ENCODE results near the gene RAB3C.

Gene RAB3C

DNA sequence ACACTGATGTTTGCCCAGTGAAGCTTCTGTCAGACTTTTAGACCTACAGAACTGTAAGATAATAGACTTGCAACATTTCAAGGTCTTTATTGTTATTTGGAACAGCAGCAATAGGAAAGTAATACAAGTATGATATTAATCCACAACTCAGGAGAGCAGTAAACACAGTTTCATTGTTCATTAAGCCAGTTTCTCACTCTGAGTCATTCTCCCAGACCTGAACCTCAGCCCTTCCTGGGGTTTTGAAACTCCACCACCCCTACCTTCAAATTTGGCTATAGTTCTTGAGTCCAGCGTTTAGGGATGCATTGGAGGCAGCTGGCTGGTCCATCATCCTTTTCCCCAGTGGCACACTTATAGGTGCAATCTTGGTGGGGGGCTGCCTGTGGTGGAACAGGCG, 203.2 kb downstream of the RAB3C start:
- DNase-seq, result no peak

DNA sequence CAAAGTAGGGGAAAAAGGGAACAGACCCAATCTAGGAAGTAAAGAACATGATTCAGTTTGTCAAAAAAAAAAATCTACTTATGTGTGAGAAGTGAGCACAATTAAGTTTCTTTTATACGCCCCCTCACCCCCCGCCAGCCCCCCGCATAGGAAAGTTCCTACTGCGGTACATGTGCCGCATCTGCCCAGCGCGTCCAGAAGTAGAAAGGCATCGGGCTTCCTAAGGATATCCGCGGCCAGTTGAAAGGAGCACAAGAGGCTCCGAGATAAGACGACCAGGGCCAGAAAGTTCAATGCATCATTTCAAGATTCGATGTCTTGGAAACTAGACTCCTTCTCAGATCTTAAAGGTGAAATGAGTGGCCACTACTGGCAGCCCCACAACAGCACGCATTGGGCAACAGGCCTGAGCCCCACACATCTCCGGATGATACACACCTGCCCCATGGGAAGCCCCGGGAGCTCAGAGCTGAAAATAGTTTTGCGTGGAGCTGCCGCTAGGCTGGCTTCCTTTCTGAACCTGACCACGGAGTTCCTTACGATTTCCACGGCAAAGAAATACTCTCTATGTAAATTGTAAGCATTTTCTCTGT, 203.9 kb downstream of the RAB3C start:
- DNase-seq, result no peak

DNA sequence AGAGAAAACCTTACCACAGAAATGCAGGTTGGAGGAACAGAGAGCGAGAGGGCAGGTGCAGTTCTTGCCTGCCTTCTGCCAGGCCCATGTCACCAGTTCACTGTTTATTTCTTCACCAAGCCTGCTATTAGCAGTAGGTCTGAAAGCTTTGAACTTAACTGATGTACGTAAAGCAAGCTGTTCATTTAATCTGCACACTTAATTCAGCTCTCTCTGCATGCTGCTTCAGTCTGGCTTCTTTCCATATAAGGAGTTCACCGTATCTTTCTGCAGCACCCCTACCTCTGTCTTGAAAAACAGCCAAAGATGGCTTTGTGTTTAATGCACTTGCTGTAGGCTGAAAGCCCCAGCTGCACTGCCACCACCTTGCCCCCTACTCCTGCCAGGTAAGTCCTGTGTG, 205.1 kb downstream of the RAB3C start:
- no peak for DNase-seq

DNA sequence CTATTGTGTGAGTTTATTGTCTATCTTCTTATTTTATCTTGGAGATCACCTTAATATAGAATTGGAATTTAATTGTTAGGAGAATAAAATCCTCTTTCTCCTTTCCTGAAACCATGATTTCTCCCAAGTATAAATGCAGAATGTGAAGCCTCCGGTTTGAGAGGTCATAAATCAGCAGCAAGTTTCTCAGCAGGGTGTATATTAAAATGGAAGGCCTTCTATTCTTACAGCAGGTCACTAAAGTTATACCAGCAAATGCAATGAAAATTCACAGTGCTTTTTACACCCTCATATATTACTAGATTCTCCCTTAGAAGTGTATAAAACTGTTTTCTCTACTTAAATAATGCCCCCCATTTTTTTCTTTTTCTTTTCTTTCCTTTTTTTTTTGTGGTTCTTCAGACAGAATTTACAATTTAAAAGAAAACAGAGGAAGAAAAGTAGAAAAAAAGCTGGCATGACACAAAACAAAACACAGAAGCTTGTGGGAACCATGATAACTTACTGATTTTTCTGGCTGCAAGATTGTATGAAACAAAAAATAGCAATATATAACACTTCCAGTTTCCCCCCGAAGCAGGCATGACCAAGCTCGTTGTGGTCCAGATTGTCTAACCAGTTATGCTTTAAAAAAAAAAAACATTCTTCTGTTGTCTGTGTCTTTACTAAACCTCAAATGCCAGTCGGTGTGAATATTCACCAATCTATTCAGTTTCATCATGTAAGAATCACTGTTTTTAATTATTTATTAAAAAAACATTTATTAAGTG, 211.2 kb downstream of the RAB3C start:
- DNase-seq, result no peak

DNA sequence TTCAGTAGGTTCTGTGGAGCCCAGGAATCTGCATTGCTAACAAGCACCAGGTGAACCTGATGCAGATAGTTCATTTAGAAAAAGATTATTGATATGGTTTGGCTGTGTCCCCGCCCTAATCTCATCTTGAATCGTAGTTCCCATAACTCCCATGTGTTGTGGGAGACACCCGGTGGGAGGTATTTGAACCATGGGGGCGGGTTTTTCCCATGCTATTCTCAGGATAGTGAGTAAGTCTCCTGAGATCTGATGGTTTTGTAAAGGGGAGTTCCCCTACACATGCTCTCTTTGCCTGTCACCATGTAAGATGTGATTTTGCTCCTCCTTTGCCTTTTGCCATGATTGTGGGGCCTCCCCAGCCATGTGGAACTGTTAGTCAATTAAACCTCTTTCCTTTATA, 212.0 kb downstream of the RAB3C start:
- DNase-seq, result no peak

DNA sequence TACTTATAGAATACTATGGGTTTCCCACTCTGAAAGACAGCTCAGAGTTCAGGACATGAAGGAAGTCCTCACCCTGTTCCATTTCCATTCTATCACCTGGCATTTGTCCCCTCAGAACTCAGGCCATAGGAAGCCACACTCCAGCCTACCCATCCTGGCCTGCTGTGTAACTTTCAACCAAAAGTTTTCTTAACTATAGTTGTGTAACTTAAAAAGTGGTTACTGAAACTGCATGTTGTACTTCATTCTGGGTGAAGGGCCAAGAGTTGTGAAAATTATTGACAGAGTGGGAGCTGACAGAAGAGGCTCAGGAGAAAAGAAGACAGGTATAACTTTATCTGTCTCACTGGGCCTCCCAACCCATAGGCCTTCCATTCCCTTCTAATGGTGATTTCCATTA, 212.5 kb downstream of the RAB3C start:
- no peak for DNase-seq

DNA sequence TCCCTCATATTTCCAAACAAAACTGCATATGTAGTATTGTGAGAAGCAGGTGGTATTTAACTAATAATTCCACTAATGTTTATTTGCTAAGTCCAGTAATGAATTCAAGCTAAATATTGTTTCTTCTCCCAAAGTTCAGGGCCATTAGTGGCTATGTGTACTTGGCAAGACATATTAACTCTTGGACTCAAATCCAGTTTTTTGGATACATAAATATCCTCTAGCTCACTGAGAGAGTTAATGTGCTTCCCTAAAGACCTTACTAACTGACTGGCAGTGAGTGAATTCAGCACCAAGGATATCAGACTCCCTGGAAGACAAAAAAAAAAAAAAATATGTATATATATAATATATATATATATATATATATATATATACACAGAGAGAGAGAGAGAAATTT, 214.1 kb downstream of the RAB3C start:
- no peak for DNase-seq

DNA sequence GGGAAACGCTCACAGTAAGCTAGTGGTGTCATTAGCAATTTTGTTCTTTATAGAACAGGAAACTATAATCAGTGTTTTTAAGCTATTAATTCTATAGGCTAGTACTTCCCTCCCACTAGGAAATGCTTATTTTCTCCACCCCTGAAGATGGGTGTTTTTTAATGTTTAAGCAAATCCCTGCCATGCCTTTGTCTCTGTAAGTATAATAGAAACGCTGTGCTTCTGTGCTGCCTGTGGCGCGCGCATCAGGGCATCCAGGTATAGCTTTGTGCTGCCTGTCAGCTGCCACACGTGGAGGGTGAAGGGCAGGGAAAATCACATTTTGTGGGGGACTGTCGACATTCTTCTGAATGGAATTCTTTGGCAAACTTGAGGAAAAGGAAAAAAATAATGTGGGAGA, 217.5 kb downstream of the RAB3C start:
- DNase-seq, result no peak

DNA sequence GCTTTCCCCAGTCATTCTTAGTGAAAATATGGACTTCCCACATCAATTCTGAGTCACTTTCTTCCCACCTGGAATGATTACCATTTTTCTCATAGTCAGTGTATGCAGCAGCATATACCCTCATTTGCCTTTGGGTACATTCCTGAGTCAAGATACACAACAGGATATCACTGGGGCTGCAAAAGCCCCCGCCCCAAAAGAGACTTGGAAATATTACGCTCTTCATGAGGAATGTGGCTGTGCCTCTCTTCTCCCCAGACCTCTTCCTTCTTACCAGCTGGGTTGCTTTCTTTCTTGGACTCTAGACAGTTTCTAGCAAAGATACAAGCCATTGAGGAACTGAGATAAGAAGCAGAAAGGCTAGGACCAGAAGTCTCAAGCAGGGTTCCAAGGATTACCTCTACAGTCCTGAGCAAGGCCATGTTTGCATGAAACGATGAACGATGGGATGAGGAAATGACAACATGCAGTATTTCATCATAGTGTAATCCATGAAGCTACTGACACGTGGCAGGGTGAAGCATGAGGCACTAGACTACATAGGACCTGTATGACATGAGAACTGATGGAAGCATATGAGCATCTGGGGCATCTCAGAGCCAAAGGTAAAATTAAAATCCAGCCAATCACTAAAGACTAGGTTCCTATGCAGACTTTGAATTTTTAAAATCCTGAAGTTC, 218.1 kb downstream of the RAB3C start:
- no peak for DNase-seq

DNA sequence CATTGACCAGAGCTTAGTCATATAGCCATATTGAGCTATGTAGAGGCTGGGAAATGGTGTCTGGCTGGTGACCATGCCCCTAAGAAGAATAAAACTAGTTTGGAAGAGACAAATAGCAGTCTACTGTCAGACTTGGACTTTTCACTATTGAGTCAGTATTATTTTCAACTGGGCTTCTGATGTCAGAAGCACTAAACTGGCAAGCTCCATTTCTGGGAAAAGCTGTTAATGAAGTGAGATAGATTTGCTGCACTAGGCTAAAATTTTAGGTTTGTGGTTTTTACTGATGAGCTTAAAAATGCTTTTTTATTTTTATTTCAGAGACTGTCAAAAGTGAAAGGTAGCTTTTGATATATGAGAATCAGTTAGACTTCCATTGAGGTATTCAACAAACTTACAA, 220.2 kb downstream of the RAB3C start:
- DNase-seq, result no peak

DNA sequence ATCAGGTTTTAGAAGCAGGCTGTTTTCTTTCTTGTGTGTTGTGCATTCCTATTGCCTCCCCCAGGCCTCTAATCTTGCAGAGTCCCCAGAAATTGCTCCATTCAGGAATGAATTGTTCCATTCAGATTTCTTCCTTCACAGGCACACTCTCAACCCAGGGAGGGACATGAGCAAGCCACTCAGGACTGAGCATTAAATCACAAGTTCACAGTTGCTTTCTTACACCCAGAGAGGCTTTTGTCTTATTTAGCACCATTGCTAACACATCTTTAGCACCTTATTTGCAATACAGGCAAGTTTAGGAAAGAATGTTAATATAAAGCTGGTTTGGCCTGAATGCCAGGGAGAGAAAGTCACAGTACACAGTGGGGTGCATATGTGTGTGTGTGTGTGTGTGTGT, 221.4 kb downstream of the RAB3C start:
- DNase-seq, result no peak

DNA sequence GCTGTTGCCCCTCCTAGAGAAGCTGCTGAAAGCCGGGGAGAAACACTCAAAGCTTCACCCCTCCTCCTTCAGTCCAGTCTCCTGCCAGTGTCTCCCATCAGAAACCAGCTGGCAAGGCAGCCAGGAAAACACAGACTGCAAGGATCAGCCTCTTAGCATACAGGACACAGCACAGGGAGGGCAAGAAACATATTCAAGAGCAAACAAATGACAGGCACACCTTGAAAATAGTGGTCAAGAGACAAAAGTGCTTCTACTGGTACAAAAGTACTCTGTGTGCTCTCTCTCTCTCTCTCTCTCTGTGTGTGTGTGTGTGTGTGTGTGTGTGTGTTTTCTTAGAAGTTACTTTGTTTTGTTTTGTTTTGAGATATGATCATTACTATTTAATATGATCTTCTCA, 227.2 kb downstream of the RAB3C start:
- DNase-seq, result no peak

DNA sequence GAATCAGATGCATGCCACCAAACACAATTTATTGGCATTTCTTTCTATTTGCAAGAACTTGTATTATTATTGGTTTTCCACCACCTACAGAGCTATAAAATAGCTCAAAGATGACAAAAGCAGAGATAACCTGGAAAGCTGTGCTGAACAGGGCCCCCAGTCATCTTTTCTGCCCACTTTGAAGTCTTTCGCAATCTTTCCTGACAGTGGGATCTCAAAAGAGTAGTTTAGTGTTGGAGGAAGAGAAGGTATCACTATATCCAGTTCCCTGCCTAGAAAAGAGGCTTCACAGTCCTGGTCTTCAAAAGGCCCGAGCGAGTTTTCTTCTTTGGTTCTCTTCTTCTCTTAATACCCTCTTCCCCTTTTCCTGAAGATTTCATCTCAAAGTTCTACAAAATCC, 231.0 kb downstream of the RAB3C start:
- DNase-seq, result no peak

DNA sequence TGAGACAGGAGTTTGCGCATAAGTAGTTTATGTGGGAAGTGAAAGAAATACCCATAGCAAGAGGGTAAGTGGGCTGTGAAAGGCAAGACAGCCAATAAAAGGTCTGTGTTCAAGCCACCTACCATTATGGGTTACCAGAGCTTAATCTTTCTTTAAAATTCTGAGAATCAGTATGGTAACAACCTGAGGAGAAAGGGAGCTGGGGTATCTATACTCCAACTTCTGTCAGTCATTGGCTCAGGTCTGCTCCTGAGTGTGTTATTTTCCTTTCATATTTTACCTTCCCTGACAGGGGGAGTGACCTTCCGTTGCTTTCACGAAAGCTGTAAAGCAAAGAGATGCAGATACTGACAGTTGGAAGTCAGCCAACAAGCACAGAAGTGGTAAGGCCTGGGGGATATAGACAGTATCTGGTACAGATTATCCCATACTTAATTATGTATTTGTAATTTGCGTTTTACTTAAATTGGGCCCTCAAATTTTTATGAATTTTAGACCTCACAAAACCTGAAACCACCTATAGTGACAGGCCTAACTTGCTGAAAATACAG, 233.4 kb downstream of the RAB3C start:
- no peak for DNase-seq

DNA sequence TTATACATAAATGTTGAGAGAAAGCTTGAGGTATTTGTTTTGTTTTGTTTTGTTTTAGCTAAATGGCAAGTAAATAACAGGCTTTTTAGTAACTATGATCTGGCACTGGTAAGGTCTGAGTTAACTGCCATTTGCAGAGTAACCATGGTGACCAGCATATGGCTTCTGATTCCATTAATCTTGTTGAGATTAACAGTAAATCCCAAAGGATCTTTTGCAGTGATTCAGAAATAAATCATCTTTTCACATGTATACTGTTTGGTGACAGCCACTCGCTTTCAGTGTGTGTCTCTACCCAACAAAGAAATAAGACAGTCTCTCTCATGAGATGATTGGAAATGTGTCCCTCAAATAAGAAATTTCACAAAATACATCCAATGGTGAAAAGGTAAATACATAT, 235.6 kb downstream of the RAB3C start:
- no peak for DNase-seq

DNA sequence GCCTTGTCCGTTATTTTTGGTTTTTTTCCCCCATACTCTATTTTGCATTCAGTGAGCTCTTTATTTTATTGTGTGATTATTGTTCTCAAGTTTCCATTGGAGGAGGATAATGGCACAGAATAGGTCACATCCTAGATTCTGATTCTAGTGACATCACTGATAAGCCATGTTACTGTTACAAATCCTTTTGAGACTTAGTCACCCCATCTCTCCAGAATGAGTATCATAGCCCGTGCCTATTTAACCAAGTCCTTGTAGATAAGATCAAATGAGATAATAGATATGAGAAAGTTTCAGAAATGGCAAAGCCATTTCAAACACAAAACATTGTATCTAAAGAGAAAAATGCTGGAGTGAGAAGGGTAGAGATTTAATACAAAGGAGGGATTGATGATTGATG, 242.6 kb downstream of the RAB3C start:
- DNase-seq, result no peak

DNA sequence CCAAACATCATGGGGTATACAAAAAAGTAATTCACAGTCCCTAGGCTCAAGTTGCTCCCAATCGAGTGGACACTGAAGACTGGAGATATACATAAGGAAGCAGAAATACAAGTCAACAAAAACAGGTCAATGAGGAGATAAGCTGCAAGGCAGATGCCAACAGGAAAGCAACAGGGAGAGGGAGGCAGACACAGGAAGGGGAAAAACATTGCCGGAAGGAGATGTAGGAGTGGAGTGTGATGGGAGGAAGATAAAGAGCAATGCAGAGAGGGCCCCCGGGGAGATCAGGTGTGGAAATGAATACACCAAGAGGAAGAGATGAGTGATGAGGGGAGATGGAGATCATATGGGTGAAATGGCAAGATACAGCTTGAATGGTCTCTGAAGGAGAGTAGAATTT, 243.0 kb downstream of the RAB3C start:
- no peak for DNase-seq

DNA sequence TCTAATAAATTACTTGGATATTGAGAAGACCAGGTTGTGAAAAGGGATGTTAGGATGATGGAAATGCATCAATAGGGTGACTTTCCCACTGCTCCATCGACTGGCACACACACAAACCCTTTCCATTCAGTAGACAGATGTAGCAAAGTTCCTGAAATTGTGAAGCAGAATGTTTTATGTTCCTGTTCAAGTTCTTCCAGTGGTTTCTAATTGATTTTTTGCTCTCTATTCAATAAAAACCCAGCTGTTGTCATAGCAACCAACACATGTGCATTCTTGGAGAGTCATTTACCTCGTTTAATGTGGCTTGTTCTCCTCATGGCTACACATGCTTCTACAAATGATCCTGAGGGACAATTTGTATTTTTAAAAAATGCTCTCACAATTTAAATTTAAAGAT, 244.6 kb downstream of the RAB3C start:
- DNase-seq, result no peak

DNA sequence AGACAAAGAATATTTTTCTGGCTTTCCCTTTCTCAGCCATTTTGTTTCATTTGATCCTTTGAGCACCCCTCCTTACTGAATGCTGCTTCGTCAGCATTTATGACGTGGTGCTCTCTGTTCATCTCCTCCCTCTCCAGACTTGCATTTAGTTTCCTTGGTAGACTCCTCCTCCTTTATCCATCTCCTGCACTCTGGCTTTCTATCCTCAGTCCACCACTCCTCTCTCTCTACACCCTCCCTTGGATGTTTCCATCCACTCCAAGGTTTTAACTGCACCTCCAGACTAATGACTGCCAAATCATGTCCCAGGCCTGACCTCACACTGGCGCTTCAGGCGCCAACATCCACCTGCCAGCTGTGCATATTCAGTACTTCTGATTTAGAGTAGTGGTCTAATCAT, 245.4 kb downstream of the RAB3C start:
- DNase-seq, result no peak

DNA sequence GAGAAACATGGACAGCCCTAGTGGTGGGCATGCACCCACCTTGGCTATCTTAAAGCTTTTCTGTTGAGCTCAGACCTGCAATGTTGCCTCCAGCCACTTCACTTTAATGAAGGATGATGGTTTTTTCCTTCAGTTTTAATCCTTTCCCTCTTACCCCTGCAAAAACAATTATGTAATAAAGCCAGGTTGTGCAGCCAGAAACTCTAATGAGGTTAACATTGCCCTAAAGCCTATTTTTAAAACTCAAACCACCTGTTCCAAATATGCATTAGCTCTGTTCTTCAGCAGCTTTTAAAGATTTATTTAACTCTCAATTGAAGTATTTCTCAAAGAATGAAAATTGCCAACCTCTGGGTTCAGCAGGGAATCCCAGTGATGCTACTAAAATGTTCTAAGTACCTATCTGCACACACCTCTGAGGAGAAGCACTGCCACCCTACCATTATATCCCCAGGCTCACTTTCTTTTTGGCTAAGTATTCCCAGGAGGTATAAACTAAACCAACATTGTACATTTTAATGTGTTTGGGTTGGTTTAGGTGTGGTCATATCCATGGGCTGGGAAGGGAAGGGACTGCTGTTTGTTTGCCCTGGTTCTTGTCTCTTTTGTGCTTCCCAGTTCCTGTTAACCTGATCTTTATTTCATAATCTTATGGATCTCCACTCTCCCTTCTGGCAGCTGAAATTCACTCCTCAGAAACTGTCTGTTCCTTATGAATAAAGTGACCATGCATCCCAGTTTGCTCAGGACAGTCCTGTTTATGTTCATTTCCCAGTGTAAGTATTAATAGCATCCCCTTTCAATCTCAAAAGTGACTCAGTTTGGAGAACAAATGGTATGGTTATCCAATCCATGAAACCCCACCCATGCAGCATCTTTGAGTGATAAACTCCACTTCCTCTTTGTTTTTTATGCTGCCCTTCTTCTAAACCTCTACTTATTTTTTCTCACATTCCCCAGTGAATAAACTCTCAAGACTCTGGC, 251.7 kb downstream of the RAB3C start:
- no peak for DNase-seq

DNA sequence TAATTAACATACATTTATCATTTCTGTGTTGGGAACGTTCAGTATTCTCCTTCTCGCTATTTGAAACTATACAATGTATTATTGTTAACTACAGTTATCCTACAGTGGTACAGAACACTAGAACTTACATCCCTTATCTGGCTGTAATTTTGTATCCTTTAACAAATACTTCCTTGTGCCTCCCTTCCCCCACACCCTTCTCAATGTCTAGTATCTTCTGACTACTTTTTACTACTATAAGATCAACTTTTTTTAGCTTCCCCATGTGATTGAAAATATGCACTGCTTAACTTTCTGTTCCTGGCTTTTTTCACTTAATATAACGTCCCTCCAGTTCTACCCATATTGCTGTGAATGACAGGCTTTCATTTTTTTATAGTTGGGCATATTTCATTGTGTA, 253.5 kb downstream of the RAB3C start:
- DNase-seq, result no peak

DNA sequence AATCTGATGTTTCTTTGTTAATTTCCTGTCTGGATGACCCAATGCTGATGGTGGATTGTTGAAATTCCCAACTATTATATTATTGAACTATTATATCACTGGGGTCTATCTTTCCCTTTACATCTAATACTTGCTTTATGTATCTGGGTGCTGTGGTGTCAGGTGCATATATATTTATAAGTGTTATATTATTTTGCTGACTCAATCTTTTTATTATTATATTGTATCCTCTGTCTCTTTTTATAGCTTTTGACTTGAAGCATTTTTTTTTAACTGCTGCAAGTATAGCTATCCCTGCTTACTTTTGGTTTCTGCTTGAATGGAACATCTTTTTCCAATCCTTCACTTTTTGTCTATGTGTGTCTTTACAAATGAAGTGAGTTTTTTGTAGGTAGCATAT, 255.9 kb downstream of the RAB3C start:
- no peak for DNase-seq

DNA sequence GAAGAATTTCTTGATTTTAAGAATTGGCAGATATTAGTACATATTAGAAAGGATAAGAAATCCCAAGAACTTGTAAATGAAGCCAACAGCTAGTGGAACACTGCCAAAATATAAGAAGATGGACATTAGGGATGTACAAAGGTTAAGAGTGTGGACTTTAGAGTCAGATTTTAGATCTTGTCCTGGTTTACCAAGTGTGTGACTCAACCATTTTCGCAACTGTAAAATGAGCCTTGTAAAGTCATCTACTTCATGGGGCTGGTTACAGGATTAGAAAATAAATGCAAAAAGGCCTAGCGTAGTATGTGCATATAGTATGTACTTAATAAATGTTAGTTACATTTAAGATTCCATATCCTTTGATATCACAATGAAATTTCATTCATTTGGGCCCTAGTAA, 260.0 kb downstream of the RAB3C start:
- DNase-seq, result no peak

Measured in NCI-H1436 (cell line).